ENCODE results near the gene WDFY4. TPM values are rescaled to one million over a fixed set of nuclear protein-coding genes. Genes with fewer than 3 reads are reported as not detected.

WDFY4 gene
- total RNA-seq, 2 donors from 2014 or later, result 2.1 to 10.1 TPM

DNA sequence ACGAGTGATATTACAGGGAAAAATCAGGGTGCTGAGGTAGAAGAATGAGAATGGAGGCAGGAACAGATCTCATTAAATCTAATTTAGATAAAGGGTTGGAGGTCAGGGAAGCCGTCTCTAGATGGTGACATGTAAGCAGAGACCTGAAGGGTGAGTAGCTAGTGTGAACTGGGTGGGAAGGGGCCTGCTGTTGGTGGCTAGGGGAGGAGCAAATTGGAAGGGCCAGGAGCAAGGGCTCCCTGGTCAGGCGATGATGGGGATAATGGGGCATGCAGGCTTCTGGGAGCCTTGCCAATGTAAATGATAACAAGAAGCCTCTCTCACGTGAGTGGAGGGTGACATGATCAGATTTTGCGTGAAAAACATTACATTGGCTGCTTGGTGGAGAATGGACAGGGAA lies 76.3 kb downstream of the WDFY4 start:
- Mint-ChIP-seq H3K27ac (no peak overlapping the region), H3K27me3 (peaks cover 41% of the 10 kb centered on the region)
- no peak for ATAC-seq

GRCh38 chr10:48762064-48763042 lies 77.7 kb downstream of the WDFY4 start:
- Mint-ChIP-seq H3K27me3 (peaks cover 41% of the 10 kb centered on the region), H3K4me3 (no peak overlapping the region), H3K4me1 (no peaks in the 10 kb centered on the region), H3K27ac (no peak overlapping the region), H3K36me3 (ENCODE audit: low read depth) (no peaks in the 10 kb centered on the region)
- H3K9me3 ChIP-seq (ENCODE audit: control insufficient read depth, low read length, poor library complexity, severe bottlenecking), result no peaks in the 10 kb centered on the region
- no peak for ATAC-seq
- no peak for DNase-seq

More for the DNA sequence above, 76.3 kb downstream of the WDFY4 start:
- no peak overlapping the region for H3K4me3 Mint-ChIP-seq
- no peak for DNase-seq
- H3K36me3 Mint-ChIP-seq (ENCODE audit: low read depth), result no peaks in the 10 kb centered on the region
- no peaks in the 10 kb centered on the region for H3K9me3 ChIP-seq (ENCODE audit: control insufficient read depth, low read length, poor library complexity, severe bottlenecking)
- H3K4me1 Mint-ChIP-seq, result no peaks in the 10 kb centered on the region

GRCh38 chr10:48763403-48763965 lies 78.8 kb downstream of the WDFY4 start:
- H3K27me3 Mint-ChIP-seq, result peaks cover 41% of the 10 kb centered on the region
- no peaks in the 10 kb centered on the region for H3K36me3 Mint-ChIP-seq (ENCODE audit: low read depth)
- no peak overlapping the region for H3K27ac Mint-ChIP-seq
- no peaks in the 10 kb centered on the region for H3K9me3 ChIP-seq (ENCODE audit: control insufficient read depth, low read length, poor library complexity, severe bottlenecking)
- DNase-seq, result no peak
- ATAC-seq, result no peak
- H3K4me1 Mint-ChIP-seq, result no peaks in the 10 kb centered on the region
- no peak overlapping the region for H3K4me3 Mint-ChIP-seq

DNA sequence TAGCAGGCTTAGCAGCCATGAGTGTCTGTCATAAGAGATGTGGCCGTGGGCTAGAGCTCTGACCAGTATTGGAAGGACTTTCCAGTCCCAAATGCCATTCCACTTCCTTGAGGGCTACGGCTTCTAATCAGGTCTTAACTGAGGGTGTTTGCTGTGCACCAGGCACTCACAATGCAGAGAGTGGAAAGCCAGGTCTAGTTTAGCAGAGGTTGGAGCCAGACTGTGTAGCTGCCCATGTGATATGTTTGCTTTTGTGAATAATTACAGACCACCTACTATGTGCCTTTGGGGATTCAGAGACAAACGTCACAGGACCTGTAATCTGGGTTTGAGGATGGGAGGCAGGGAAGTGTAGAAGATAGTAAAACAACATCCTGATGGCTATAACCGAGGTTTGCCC lies 79.8 kb downstream of the WDFY4 start:
- Mint-ChIP-seq H3K4me3 (no peak overlapping the region), H3K4me1 (no peaks in the 10 kb centered on the region), H3K27me3 (peaks cover 37% of the 10 kb centered on the region), H3K36me3 (ENCODE audit: low read depth) (no peaks in the 10 kb centered on the region), H3K27ac (no peak overlapping the region)
- H3K9me3 ChIP-seq (ENCODE audit: control insufficient read depth, low read length, poor library complexity, severe bottlenecking), result no peaks in the 10 kb centered on the region
- ATAC-seq, result no peak
- no peak for DNase-seq

DNA sequence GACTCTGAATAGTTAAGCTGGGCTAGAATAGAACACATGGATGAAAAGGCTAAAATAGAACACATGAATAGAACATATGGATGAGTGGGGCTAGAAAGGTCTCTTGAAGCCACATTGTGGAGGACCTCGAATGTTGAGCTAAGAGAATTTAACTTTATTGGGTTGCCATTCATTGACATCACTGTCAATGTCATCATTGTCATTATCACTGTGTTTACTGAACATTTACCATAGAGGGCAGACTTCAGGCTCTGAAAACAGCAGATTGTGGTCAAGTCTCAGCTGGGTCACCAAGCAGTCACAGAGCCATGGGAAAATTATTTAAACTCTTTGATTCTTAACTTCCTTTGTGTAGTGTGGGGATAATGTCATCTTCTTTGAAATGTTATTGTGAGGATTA lies 80.4 kb downstream of the WDFY4 start:
- ATAC-seq (no peak), DNase-seq (no peak)
- H3K27ac Mint-ChIP-seq, result no peak overlapping the region
- H3K27me3 Mint-ChIP-seq, result peaks cover 31% of the 10 kb centered on the region
- H3K4me3 Mint-ChIP-seq, result no peak overlapping the region
- H3K4me1 Mint-ChIP-seq, result no peaks in the 10 kb centered on the region
- H3K9me3 ChIP-seq (ENCODE audit: control insufficient read depth, low read length, poor library complexity, severe bottlenecking), result no peaks in the 10 kb centered on the region
- no peaks in the 10 kb centered on the region for H3K36me3 Mint-ChIP-seq (ENCODE audit: low read depth)

GRCh38 chr10:48765527-48765926 lies 80.9 kb downstream of the WDFY4 start:
- peaks cover 26% of the 10 kb centered on the region for H3K27me3 Mint-ChIP-seq
- no peaks in the 10 kb centered on the region for H3K9me3 ChIP-seq (ENCODE audit: control insufficient read depth, low read length, poor library complexity, severe bottlenecking)
- DNase-seq (no peak), ATAC-seq (no peak)
- H3K27ac Mint-ChIP-seq, result no peak overlapping the region
- H3K36me3 Mint-ChIP-seq (ENCODE audit: low read depth), result no peaks in the 10 kb centered on the region
- H3K4me3 Mint-ChIP-seq, result no peak overlapping the region
- no peaks in the 10 kb centered on the region for H3K4me1 Mint-ChIP-seq

- Mint-ChIP-seq H3K27ac (no peak overlapping the region), H3K36me3 (ENCODE audit: low read depth) (no peaks in the 10 kb centered on the region), H3K27me3 (peaks cover 10% of the 10 kb centered on the region), H3K4me1 (no peaks in the 10 kb centered on the region), H3K4me3 (no peak overlapping the region)
- H3K9me3 ChIP-seq (ENCODE audit: control insufficient read depth, low read length, poor library complexity, severe bottlenecking), result no peaks in the 10 kb centered on the region
- DNase-seq, result no peak
- no peak for ATAC-seq
Measured at GRCh38 chr10:48767373-48768143, 82.9 kb downstream of the WDFY4 start.

GRCh38 chr10:48768144-48768766 lies 83.6 kb downstream of the WDFY4 start:
- peaks cover 10% of the 10 kb centered on the region for H3K27me3 Mint-ChIP-seq
- H3K4me1 Mint-ChIP-seq, result no peaks in the 10 kb centered on the region
- H3K36me3 Mint-ChIP-seq (ENCODE audit: low read depth), result no peaks in the 10 kb centered on the region
- DNase-seq (no peak), ATAC-seq (no peak)
- no peak overlapping the region for H3K4me3 Mint-ChIP-seq
- H3K27ac Mint-ChIP-seq, result no peak overlapping the region
- no peaks in the 10 kb centered on the region for H3K9me3 ChIP-seq (ENCODE audit: control insufficient read depth, low read length, poor library complexity, severe bottlenecking)

DNA sequence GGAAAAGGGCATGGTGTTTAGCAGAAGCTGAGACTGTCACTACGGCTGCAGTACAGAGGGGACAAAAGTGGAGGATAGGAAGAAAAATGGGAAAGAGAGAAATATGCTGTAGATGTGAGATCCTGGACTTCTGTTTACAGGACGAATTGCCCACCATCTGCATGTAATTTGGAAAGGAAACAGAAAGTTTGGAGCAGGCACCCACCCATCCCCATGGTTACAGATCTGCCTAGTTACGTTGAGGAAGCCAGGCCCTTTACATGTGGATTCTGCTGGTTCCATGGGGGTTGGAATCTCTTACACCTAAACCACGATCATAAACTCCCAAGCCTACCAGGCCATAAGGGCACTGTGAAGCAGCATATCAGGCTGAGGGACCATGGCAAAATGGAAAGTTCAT lies 84.3 kb downstream of the WDFY4 start:
- peaks cover 10% of the 10 kb centered on the region for H3K27me3 Mint-ChIP-seq
- no peak for ATAC-seq
- H3K36me3 Mint-ChIP-seq (ENCODE audit: low read depth), result no peaks in the 10 kb centered on the region
- no peaks in the 10 kb centered on the region for H3K9me3 ChIP-seq (ENCODE audit: control insufficient read depth, low read length, poor library complexity, severe bottlenecking)
- H3K4me1 Mint-ChIP-seq, result no peaks in the 10 kb centered on the region
- no peak for DNase-seq
- H3K4me3 Mint-ChIP-seq, result no peak overlapping the region
- H3K27ac Mint-ChIP-seq, result no peak overlapping the region

GRCh38 chr10:48769706-48770435 lies 85.2 kb downstream of the WDFY4 start:
- Mint-ChIP-seq H3K27ac (no peak overlapping the region), H3K4me1 (no peaks in the 10 kb centered on the region), H3K27me3 (peaks cover 3% of the 10 kb centered on the region), H3K36me3 (ENCODE audit: low read depth) (no peaks in the 10 kb centered on the region), H3K4me3 (no peak overlapping the region)
- H3K9me3 ChIP-seq (ENCODE audit: control insufficient read depth, low read length, poor library complexity, severe bottlenecking), result no peaks in the 10 kb centered on the region
- no peak for ATAC-seq
- no peak for DNase-seq

GRCh38 chr10:48770561-48771089 lies 86.0 kb downstream of the WDFY4 start:
- no peak for DNase-seq
- Mint-ChIP-seq H3K27me3 (peaks cover 1% of the 10 kb centered on the region), H3K4me3 (no peak overlapping the region), H3K4me1 (no peaks in the 10 kb centered on the region), H3K27ac (no peak overlapping the region), H3K36me3 (ENCODE audit: low read depth) (no peaks in the 10 kb centered on the region)
- ATAC-seq, result no peak
- H3K9me3 ChIP-seq (ENCODE audit: control insufficient read depth, low read length, poor library complexity, severe bottlenecking), result no peaks in the 10 kb centered on the region

- H3K9me3 ChIP-seq (ENCODE audit: control insufficient read depth, low read length, poor library complexity, severe bottlenecking), result no peaks in the 10 kb centered on the region
- Mint-ChIP-seq H3K4me1 (no peaks in the 10 kb centered on the region), H3K4me3 (no peak overlapping the region), H3K27ac (no peak overlapping the region), H3K27me3 (peaks cover 8% of the 10 kb centered on the region), H3K36me3 (ENCODE audit: low read depth) (no peaks in the 10 kb centered on the region)
- DNase-seq (no peak), ATAC-seq (no peak)
Measured at GRCh38 chr10:48771234-48771633, 86.6 kb downstream of the WDFY4 start.
